GM18505 (cell line): ENCODE measurements around the gene TMED1.
"Not testable (repeated sequence)": the region's sequence is repeated elsewhere in the genome, so short reads cannot be mapped to it uniquely, and the experiment has no call there.

Experiments
- ATAC-seq: cut with Tn5 transposase; IDR thresholded peaks from one replicate; pipeline ENCODE4 v1.9.1; 2021; ENCODE audit not compliant: unreplicated experiment
- POLR2A ChIP-seq: IDR thresholded peaks from 4 replicates; pipeline ENCODE4 v1.6.1; 2011; ENCODE audit warnings: borderline replicate concordance; ENCODE audit not compliant: insufficient read depth, insufficient read length; ENCODE audit errors: extremely low read depth

The TMED1 gene

DNA sequence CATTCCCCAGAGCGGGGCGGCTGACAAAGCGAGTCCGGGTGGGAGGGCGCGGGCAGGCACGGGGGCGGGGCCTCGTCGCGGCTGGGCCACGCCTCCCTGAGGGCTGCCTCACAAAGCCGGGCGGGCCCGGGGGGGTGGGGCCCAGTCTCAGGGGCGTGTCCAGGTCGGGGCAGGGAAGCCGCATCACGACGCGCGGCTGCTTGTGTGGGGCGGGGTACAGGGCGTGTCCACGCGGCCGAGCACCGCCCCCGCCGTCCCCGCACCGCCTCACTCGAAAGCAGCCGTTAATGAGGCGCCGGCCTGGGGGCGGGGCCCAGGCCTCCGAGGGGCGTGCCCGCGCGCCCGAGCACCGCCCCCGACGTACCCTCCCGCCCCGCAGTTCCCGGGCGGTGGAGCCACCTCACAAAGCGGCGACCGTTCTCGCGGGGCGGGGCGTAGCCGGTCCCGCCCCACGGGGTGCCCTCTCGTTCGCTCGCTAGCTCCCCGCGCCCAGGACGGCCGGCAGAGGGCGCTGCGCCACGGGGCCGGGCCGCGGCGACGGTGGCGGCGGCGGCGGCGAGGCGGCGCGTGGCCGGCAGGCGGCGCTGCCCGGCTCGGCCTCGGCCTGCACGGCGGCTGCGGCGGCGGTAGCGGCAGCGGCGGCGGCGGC is 35.1 kb upstream of the TMED1 start, which contains the start of gene CARM1:
TSS of gene CARM1 (plus strand) at position 599 of the 649 bp plus-strand sequence. CDS start 150 bp downstream, outside the sequence.
- peak; percentile 71 for ATAC-seq
- peak; percentile 34 for TF ChIP-seq POLR2A

DNA sequence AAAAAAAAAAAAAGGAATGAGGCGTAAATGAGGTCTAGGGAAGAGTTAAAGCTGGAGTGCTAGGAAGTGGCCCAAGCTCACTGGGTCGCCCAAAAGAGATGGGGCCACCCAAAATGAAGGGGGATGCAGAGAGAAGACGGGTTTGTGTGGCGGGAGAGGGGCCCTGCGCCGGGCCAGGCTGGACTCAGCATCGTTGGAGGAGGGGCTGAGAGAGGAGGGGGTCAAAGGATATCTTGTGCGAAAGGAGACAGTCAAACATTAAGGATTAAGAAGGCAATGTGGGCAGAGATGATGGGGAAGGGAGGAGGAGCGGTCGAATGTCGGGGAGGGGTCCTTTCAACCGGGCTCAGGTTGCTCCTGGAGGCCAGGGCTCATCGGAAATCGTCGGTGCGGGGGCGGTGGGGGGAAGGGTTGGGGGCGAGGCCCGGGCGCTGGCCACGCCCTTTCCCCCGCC is 34.5 kb upstream of the TMED1 start:
- peak; percentile 41 for TF ChIP-seq POLR2A
- no peak for ATAC-seq

DNA sequence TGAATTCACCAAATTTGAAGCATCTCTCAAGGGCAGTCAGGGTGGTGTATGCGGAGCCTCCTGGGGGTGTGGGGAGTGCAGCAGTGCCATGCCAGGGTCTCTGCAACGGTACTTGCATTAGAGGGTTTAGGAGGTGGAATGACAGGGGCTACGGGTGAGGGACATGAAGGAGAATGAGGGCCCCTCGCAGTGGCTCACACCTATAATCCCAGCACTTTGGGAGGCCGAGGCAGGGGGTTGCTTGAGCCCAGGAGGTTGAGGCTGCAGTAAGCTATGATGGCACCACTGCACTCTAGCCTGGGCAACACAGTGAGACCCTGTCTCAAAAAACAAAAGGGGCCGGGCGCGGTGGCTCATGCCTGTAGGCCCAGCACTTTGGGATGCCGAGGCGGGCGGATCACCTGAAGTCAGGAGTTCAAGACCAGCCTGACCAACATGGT is 33.9 kb upstream of the TMED1 start:
- ATAC-seq: not testable (repeated sequence)

GRCh38 chr19:10868872-10869547 is 33.0 kb upstream of the TMED1 start:
- ATAC-seq: no peak
- no peak for TF ChIP-seq POLR2A

- ATAC-seq: no peak
- no peak for TF ChIP-seq POLR2A
Observed at GRCh38 chr19:10866495-10866894, 30.5 kb upstream of the TMED1 start.

GRCh38 chr19:10864538-10864899 is 28.5 kb upstream of the TMED1 start:
- TF ChIP-seq POLR2A: no peak
- no peak for ATAC-seq

- ATAC-seq: no peak
- TF ChIP-seq POLR2A: no peak
Observed at GRCh38 chr19:10863107-10863717, 27.2 kb upstream of the TMED1 start.

DNA sequence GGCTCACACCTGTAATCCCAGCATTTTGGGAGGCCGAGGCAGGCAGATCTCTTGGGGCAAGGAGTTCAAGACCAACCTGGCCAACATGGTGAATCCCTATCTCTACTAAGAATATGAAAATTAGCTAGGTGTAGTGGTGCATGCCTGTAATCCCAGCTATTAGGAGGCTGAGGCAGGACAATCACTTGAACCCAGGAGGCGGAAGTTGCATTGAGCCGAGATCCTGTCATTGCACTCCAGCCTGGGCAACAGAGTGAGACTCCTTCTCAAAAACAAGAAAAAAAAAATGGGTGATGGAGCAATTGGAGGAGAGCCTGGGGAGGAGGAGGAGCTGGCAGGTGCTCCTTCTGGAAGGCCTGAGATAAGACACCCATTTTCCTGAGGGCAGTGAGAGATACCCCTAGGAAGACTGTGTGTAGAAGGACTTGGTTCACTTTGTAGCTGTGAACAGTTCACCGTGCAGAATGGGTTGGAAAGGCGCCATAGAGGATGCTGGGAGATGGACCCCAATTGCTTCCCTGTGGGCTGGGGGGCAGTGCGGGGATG is 26.6 kb upstream of the TMED1 start:
- ATAC-seq: no peak
- no peak for TF ChIP-seq POLR2A

GRCh38 chr19:10861103-10861651 is 25.2 kb upstream of the TMED1 start:
- no peak for ATAC-seq
- TF ChIP-seq POLR2A: no peak

- no peak for ATAC-seq
- TF ChIP-seq POLR2A: no peak
Observed at GRCh38 chr19:10858204-10858828, 22.3 kb upstream of the TMED1 start.

GRCh38 chr19:10856899-10857298 is 20.9 kb upstream of the TMED1 start:
- not testable (repeated sequence) for ATAC-seq

DNA sequence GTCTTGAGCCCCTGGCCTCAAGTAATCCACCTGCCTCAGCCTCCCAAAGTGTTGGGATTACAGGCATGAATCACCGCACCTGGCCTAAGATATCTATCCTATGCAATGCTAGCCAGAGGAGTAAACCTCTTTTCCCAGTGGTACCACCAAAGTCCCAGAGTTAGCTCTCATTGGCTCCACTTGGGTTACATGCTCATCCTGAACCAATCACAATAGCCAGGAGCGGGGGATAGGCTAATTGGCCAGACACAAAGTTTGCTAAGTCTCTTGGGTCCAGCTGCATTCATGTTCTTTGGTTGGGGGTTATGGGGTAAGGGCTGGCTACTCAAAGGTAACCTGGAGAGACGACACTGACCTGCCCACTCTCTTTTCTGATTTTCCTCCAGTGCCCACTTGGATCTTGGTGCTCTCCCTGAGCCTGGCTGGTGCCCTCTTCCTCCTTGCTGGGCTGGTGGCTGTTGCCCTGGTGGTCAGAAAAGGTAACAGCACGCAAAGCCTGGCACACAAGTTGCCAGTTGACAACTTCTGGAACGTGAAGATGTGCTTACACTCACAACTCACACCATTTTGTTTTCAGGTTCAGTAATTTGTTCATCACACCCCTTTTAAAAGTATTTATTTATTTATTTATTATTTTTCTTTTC is 20.0 kb upstream of the TMED1 start:
- ATAC-seq: no peak
- no peak for TF ChIP-seq POLR2A

- ATAC-seq: no peak
- no peak for TF ChIP-seq POLR2A
Observed at GRCh38 chr19:10854350-10855089, 18.5 kb upstream of the TMED1 start.

GRCh38 chr19:10852941-10853340 is 16.9 kb upstream of the TMED1 start:
- TF ChIP-seq POLR2A: no peak
- no peak for ATAC-seq
